Activated naive CD8-positive, alpha-beta T cell treated with anti-CD3 and anti-CD28 coated beads for 36 hours (primary cell): ENCODE data around the gene WWOX. TPM values are rescaled to one million over a fixed set of nuclear protein-coding genes. Genes with fewer than 3 reads are reported as not detected.

Experiments
- DNase-seq: peaks from one replicate; pipeline ENCODE4 v3.0.0; 2021
- H3K27ac Mint-ChIP-seq: one replicate; pipeline ENCODE4 v1.8.0; 2022; ENCODE audit warnings: mild to moderate bottlenecking, moderate library complexity, mixed read lengths
- H3K27me3 Mint-ChIP-seq: one replicate; pipeline ENCODE4 v1.8.0; 2022; ENCODE audit warnings: mild to moderate bottlenecking, mixed read lengths
- H3K36me3 Mint-ChIP-seq: one replicate; pipeline ENCODE4 v1.8.0; 2021; ENCODE audit warnings: mild to moderate bottlenecking, mixed read lengths
- H3K4me1 Mint-ChIP-seq: one replicate; pipeline ENCODE4 v1.8.0; 2021; ENCODE audit warnings: mixed read lengths
- H3K4me3 Mint-ChIP-seq: one replicate; pipeline ENCODE4 v1.8.0; 2022; ENCODE audit warnings: mild to moderate bottlenecking, moderate library complexity, mixed read lengths
- H3K9me3 Mint-ChIP-seq: one replicate; pipeline ENCODE4 v1.8.0; 2022; ENCODE audit warnings: mixed read lengths
- total RNA-seq, 2 experiments: library from RNA; stranded (reverse); gene quantifications; one replicate each; pipeline ENCODE4 v1.2.3, GENCODE V29; 2021

The WWOX gene
- total RNA-seq, 2 experiments from 2014 or later = 20.0 to 23.9 TPM

GRCh38 chr16:78895681-78896080 is 796.2 kb downstream of the WWOX start:
- H3K36me3 Mint-ChIP-seq = peaks cover 6% of the 10 kb centered on the region
- no peaks in the 10 kb centered on the region for H3K27me3 Mint-ChIP-seq
- H3K9me3 Mint-ChIP-seq = peaks cover 1% of the 10 kb centered on the region
- no peak overlapping the region for H3K4me3 Mint-ChIP-seq
- H3K27ac Mint-ChIP-seq = no peak overlapping the region
- peaks cover 6% of the 10 kb centered on the region for H3K4me1 Mint-ChIP-seq
- no peak for DNase-seq

GRCh38 chr16:78896280-78896679 is 796.8 kb downstream of the WWOX start:
- Mint-ChIP-seq H3K27me3 (no peaks in the 10 kb centered on the region), H3K9me3 (peaks cover 1% of the 10 kb centered on the region), H3K36me3 (peaks cover 6% of the 10 kb centered on the region), H3K4me3 (no peak overlapping the region), H3K27ac (no peak overlapping the region), H3K4me1 (peaks cover 6% of the 10 kb centered on the region)
- no peak for DNase-seq

- Mint-ChIP-seq H3K36me3 (peaks cover 6% of the 10 kb centered on the region), H3K4me1 (peaks cover 6% of the 10 kb centered on the region), H3K9me3 (peaks cover 1% of the 10 kb centered on the region), H3K27ac (no peak overlapping the region), H3K27me3 (no peaks in the 10 kb centered on the region), H3K4me3 (no peak overlapping the region)
- no peak for DNase-seq
Observed at GRCh38 chr16:78897299-78897698, 797.8 kb downstream of the WWOX start.

GRCh38 chr16:78900044-78900811 is 800.8 kb downstream of the WWOX start:
- Mint-ChIP-seq H3K36me3 (peaks cover 5% of the 10 kb centered on the region), H3K27ac (no peak overlapping the region), H3K4me1 (peaks cover 3% of the 10 kb centered on the region), H3K27me3 (no peaks in the 10 kb centered on the region), H3K9me3 (peaks cover 1% of the 10 kb centered on the region), H3K4me3 (no peak overlapping the region)
- DNase-seq = no peak

- Mint-ChIP-seq H3K27ac (no peak overlapping the region), H3K9me3 (peaks cover 1% of the 10 kb centered on the region), H3K27me3 (no peaks in the 10 kb centered on the region), H3K36me3 (peaks cover 5% of the 10 kb centered on the region), H3K4me3 (no peak overlapping the region), H3K4me1 (peaks cover 3% of the 10 kb centered on the region)
- DNase-seq = no peak
Observed at GRCh38 chr16:78900966-78901365, 801.5 kb downstream of the WWOX start.

GRCh38 chr16:78902321-78902720 is 802.9 kb downstream of the WWOX start:
- Mint-ChIP-seq H3K36me3 (peaks cover 7% of the 10 kb centered on the region), H3K9me3 (peaks cover 3% of the 10 kb centered on the region), H3K27me3 (no peaks in the 10 kb centered on the region), H3K27ac (no peak overlapping the region), H3K4me1 (peaks cover 3% of the 10 kb centered on the region), H3K4me3 (no peak overlapping the region)
- DNase-seq = no peak

GRCh38 chr16:78903237-78903636 is 803.8 kb downstream of the WWOX start:
- Mint-ChIP-seq H3K4me3 (no peak overlapping the region), H3K27me3 (no peaks in the 10 kb centered on the region)

GRCh38 chr16:78903843-78904242 is 804.4 kb downstream of the WWOX start:
- Mint-ChIP-seq H3K36me3 (peaks cover 11% of the 10 kb centered on the region), H3K27ac (no peak overlapping the region)

More at GRCh38 chr16:78903237-78903636, 803.8 kb downstream of the WWOX start:
- H3K4me1 Mint-ChIP-seq = peaks cover 3% of the 10 kb centered on the region
- DNase-seq = no peak
- H3K9me3 Mint-ChIP-seq = peaks cover 7% of the 10 kb centered on the region
- peaks cover 11% of the 10 kb centered on the region for H3K36me3 Mint-ChIP-seq
- no peak overlapping the region for H3K27ac Mint-ChIP-seq

GRCh38 chr16:78906135-78906534 is 806.7 kb downstream of the WWOX start:
- Mint-ChIP-seq H3K4me1 (no peaks in the 10 kb centered on the region), H3K27me3 (no peaks in the 10 kb centered on the region), H3K9me3 (peaks cover 17% of the 10 kb centered on the region), H3K36me3 (peaks cover 15% of the 10 kb centered on the region), H3K4me3 (no peak overlapping the region), H3K27ac (no peak overlapping the region)
- no peak for DNase-seq

More at GRCh38 chr16:78903843-78904242, 804.4 kb downstream of the WWOX start:
- Mint-ChIP-seq H3K9me3 (peaks cover 7% of the 10 kb centered on the region), H3K27me3 (no peaks in the 10 kb centered on the region), H3K4me1 (peaks cover 3% of the 10 kb centered on the region), H3K4me3 (no peak overlapping the region)
- no peak for DNase-seq

GRCh38 chr16:78909226-78909625 is 809.8 kb downstream of the WWOX start:
- Mint-ChIP-seq H3K4me1 (no peaks in the 10 kb centered on the region), H3K4me3 (no peak overlapping the region), H3K27ac (no peak overlapping the region)

GRCh38 chr16:78915811-78916345 is 816.4 kb downstream of the WWOX start:
- DNase-seq = no peak
- H3K27ac Mint-ChIP-seq = no peak overlapping the region

More at GRCh38 chr16:78909226-78909625, 809.8 kb downstream of the WWOX start:
- peaks cover 20% of the 10 kb centered on the region for H3K36me3 Mint-ChIP-seq
- peaks cover 23% of the 10 kb centered on the region for H3K9me3 Mint-ChIP-seq
- DNase-seq = no peak
- H3K27me3 Mint-ChIP-seq = no peaks in the 10 kb centered on the region

GRCh38 chr16:78916928-78917545 is 817.6 kb downstream of the WWOX start:
- Mint-ChIP-seq H3K36me3 (peaks cover 12% of the 10 kb centered on the region), H3K4me3 (no peak overlapping the region), H3K27me3 (no peaks in the 10 kb centered on the region), H3K9me3 (peaks cover 29% of the 10 kb centered on the region), H3K27ac (no peak overlapping the region), H3K4me1 (no peaks in the 10 kb centered on the region)
- DNase-seq = no peak

More at GRCh38 chr16:78915811-78916345, 816.4 kb downstream of the WWOX start:
- Mint-ChIP-seq H3K9me3 (peaks cover 24% of the 10 kb centered on the region), H3K4me1 (no peaks in the 10 kb centered on the region), H3K27me3 (no peaks in the 10 kb centered on the region), H3K4me3 (no peak overlapping the region), H3K36me3 (peaks cover 11% of the 10 kb centered on the region)

- H3K27me3 Mint-ChIP-seq = no peaks in the 10 kb centered on the region
- DNase-seq = no peak
- H3K4me3 Mint-ChIP-seq = no peak overlapping the region
- H3K36me3 Mint-ChIP-seq = peaks cover 14% of the 10 kb centered on the region
- H3K4me1 Mint-ChIP-seq = no peaks in the 10 kb centered on the region
- peaks cover 26% of the 10 kb centered on the region for H3K9me3 Mint-ChIP-seq
- H3K27ac Mint-ChIP-seq = no peak overlapping the region
Observed at GRCh38 chr16:78918805-78919305, 819.4 kb downstream of the WWOX start.

- no peak for DNase-seq
- no peaks in the 10 kb centered on the region for H3K4me1 Mint-ChIP-seq
- H3K9me3 Mint-ChIP-seq = peaks cover 25% of the 10 kb centered on the region
- no peak overlapping the region for H3K27ac Mint-ChIP-seq
- H3K27me3 Mint-ChIP-seq = no peaks in the 10 kb centered on the region
- peaks cover 10% of the 10 kb centered on the region for H3K36me3 Mint-ChIP-seq
- H3K4me3 Mint-ChIP-seq = no peak overlapping the region
Observed at GRCh38 chr16:78919852-78920251, 820.4 kb downstream of the WWOX start.

GRCh38 chr16:78920621-78921020 is 821.2 kb downstream of the WWOX start:
- H3K27ac Mint-ChIP-seq = no peak overlapping the region
- no peak overlapping the region for H3K4me3 Mint-ChIP-seq
- no peaks in the 10 kb centered on the region for H3K4me1 Mint-ChIP-seq
- H3K9me3 Mint-ChIP-seq = peaks cover 22% of the 10 kb centered on the region
- peaks cover 10% of the 10 kb centered on the region for H3K36me3 Mint-ChIP-seq
- no peak for DNase-seq
- no peaks in the 10 kb centered on the region for H3K27me3 Mint-ChIP-seq
